ENCODE results near the gene ZNF212. TPM values are rescaled to one million over a fixed set of nuclear protein-coding genes. Genes with fewer than 3 reads are reported as not detected.
"Not testable (repeated sequence)": the region's sequence is repeated elsewhere in the genome, so short reads cannot be mapped to it uniquely, and the experiment has no call there.

Gene ZNF212
- total RNA-seq, 2 experiments from 2014 or later, result 10.8 to 12.9 TPM

- H3K9me3 Mint-ChIP-seq (ENCODE audit: insufficient read depth), result peaks cover 6% of the 10 kb centered on the region
- CTCF ChIA-PET, result interaction anchor here (1.1 to 2.8 kb wide), 4 partner anchors 11 to 166 kb away, joined by 3 to 21 read pairs (median 4); partner anchors contain the start of genes ZNF282 and ZNF783
- no peak overlapping the region for H3K27ac Mint-ChIP-seq
- no peaks in the 10 kb centered on the region for H3K27me3 Mint-ChIP-seq (ENCODE audit: low read depth)
- no peak for ATAC-seq
- POLR2A ChIA-PET, result no interaction called here
- DNase-seq, result no peak
- peaks cover 43% of the 10 kb centered on the region for H3K4me1 Mint-ChIP-seq (ENCODE audit: low read depth)
- H3K4me3 Mint-ChIP-seq, result peak overlapping the region; percentile 31
- peaks cover 15% of the 10 kb centered on the region for H3K36me3 Mint-ChIP-seq (ENCODE audit: low read depth)
These were observed 2.2 kb downstream of the ZNF212 start for GRCh38 chr7:149241696-149242095.

DNA sequence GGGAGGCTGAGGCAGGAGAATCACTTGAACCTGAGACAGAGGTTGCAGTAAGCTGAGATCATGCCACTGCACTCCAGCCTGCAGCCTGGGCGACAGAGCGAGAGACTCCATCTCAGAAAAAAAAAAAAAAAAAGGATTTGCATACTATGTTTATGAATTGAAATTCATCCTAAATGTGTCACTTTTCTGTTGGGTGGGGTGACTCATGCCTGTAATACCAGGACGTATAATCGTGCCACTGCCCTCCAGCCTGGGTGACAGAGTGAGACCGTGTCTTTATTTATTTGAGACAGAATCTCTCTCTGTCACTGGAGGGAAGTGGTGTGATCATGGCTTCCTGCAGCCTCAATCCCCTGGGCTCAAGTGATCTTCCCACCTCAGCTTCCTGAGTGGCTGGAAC, 5.8 kb downstream of the ZNF212 start:
- DNase-seq, result no peak
- CTCF ChIA-PET, result no interaction called here
- Mint-ChIP-seq H3K27ac (no peak overlapping the region), H3K9me3 (ENCODE audit: insufficient read depth) (peaks cover 6% of the 10 kb centered on the region), H3K4me3 (no peak overlapping the region), H3K4me1 (ENCODE audit: low read depth) (peaks cover 47% of the 10 kb centered on the region), H3K27me3 (ENCODE audit: low read depth) (no peaks in the 10 kb centered on the region), H3K36me3 (ENCODE audit: low read depth) (peaks cover 22% of the 10 kb centered on the region)
- POLR2A ChIA-PET, result no interaction called here
- ATAC-seq, result no peak

GRCh38 chr7:149245744-149246143, 6.3 kb downstream of the ZNF212 start:
- CTCF ChIA-PET, result no interaction called here
- ATAC-seq, result no peak
- H3K9me3 Mint-ChIP-seq (ENCODE audit: insufficient read depth), result peaks cover 6% of the 10 kb centered on the region
- no peak overlapping the region for H3K4me3 Mint-ChIP-seq
- H3K4me1 Mint-ChIP-seq (ENCODE audit: low read depth), result peaks cover 42% of the 10 kb centered on the region
- POLR2A ChIA-PET, result no interaction called here
- H3K36me3 Mint-ChIP-seq (ENCODE audit: low read depth), result peaks cover 23% of the 10 kb centered on the region
- peak overlapping the region; percentile 18 for H3K27ac Mint-ChIP-seq
- no peak for DNase-seq
- no peaks in the 10 kb centered on the region for H3K27me3 Mint-ChIP-seq (ENCODE audit: low read depth)

DNA sequence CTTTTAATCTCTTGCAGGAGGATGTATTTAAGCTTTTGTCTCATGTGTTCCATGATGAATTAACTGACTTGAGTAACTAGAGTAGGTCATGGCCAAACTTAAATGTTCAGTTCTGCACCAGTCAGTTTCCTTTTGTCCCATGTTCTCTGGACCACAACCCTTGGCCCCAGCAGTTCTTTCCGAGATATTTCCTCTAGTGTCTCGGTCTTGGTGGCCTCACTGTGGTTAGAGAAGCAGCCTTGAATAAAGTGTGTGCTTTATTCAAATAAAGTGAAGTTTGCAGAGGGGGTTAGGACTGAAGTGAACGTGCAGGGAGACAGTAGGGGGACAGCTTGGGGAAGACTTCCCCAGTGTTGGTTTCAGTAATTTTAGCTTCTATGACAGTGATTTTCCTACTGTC, 9.3 kb downstream of the ZNF212 start:
- peaks cover 20% of the 10 kb centered on the region for H3K36me3 Mint-ChIP-seq (ENCODE audit: low read depth)
- no peaks in the 10 kb centered on the region for H3K27me3 Mint-ChIP-seq (ENCODE audit: low read depth)
- H3K9me3 Mint-ChIP-seq (ENCODE audit: insufficient read depth), result no peaks in the 10 kb centered on the region
- CTCF ChIA-PET, result interaction anchor here (0.8 to 4.0 kb wide), 3 partner anchors 9 to 101 kb away, joined by 3 to 22 read pairs (median 4); partner anchors contain the start of genes ZNF398 and ZNF783
- no peak overlapping the region for H3K4me3 Mint-ChIP-seq
- peaks cover 30% of the 10 kb centered on the region for H3K4me1 Mint-ChIP-seq (ENCODE audit: low read depth)
- DNase-seq (no peak), ATAC-seq (no peak)
- POLR2A ChIA-PET, result no interaction called here
- H3K27ac Mint-ChIP-seq, result no peak overlapping the region

DNA sequence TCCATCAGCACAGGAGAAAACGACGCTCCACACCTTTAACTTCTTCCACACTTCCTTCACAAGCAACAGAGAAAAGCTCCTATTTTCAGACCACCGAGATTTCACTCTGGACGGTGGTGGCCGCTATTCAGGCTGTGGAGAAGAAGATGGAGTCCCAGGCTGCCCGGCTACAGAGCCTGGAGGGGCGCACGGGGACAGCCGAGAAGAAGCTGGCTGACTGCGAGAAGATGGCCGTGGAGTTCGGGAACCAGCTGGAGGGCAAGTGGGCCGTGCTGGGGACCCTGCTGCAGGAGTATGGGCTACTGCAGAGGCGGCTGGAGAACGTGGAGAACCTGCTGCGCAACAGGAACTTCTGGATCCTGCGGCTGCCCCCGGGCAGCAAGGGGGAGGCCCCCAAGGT, 10.7 kb downstream of the ZNF212 start:
- H3K4me3 Mint-ChIP-seq; POLR2A ChIA-PET; DNase-seq; H3K9me3 Mint-ChIP-seq (ENCODE audit: insufficient read depth); ATAC-seq; H3K27me3 Mint-ChIP-seq (ENCODE audit: low read depth); H3K27ac Mint-ChIP-seq: not testable (repeated sequence)
- CTCF ChIA-PET, result interaction anchor here (4.0 kb wide), 1 partner anchor 11 kb away, joined by 22 read pairs; the partner anchor contains the start of gene ZNF783
- Mint-ChIP-seq H3K36me3 (ENCODE audit: low read depth) (peaks cover 18% of the 10 kb centered on the region), H3K4me1 (ENCODE audit: low read depth) (peaks cover 25% of the 10 kb centered on the region)

GRCh38 chr7:149251518-149251917, 12.1 kb downstream of the ZNF212 start:
- not testable (repeated sequence) for DNase-seq; H3K27me3 Mint-ChIP-seq (ENCODE audit: low read depth)

GRCh38 chr7:149252378-149252777, 12.9 kb downstream of the ZNF212 start:
- ATAC-seq (no peak), DNase-seq (no peak)
- no peaks in the 10 kb centered on the region for H3K9me3 Mint-ChIP-seq (ENCODE audit: insufficient read depth)
- H3K27ac Mint-ChIP-seq, result no peak overlapping the region
- ChIA-PET POLR2A (no interaction called here), CTCF (interaction anchor here (1.0 to 3.0 kb wide), 6 partner anchors 9 to 372 kb away, joined by 3 to 13 read pairs (median 4); partner anchors contain the start of gene ZNF783)
- H3K36me3 Mint-ChIP-seq (ENCODE audit: low read depth), result peaks cover 16% of the 10 kb centered on the region
- H3K4me3 Mint-ChIP-seq, result no peak overlapping the region
- H3K27me3 Mint-ChIP-seq (ENCODE audit: low read depth), result no peaks in the 10 kb centered on the region
- peaks cover 16% of the 10 kb centered on the region for H3K4me1 Mint-ChIP-seq (ENCODE audit: low read depth)

More at GRCh38 chr7:149251518-149251917, 12.1 kb downstream of the ZNF212 start:
- H3K27ac Mint-ChIP-seq; POLR2A ChIA-PET; H3K9me3 Mint-ChIP-seq (ENCODE audit: insufficient read depth); H3K4me3 Mint-ChIP-seq; ATAC-seq: not testable (repeated sequence)
- Mint-ChIP-seq H3K4me1 (ENCODE audit: low read depth) (peaks cover 16% of the 10 kb centered on the region), H3K36me3 (ENCODE audit: low read depth) (peaks cover 16% of the 10 kb centered on the region)
- CTCF ChIA-PET, result interaction anchor here (1.2 to 3.0 kb wide), 3 partner anchors 10 to 373 kb away, joined by 3 to 13 read pairs (median 5); partner anchors contain the start of gene ZNF783

GRCh38 chr7:149253665-149254064, 14.2 kb downstream of the ZNF212 start:
- ChIA-PET POLR2A (interaction anchor here (0.6 kb wide), 1 partner anchor 196 kb away, joined by 3 read pairs; no protein-coding TSS in a partner anchor), CTCF (interaction anchor here (1.3 to 3.0 kb wide), 3 partner anchors 8 to 56 kb away, joined by 5 to 13 read pairs (median 5); partner anchors contain the start of gene ZNF783)
- Mint-ChIP-seq H3K36me3 (ENCODE audit: low read depth) (peaks cover 12% of the 10 kb centered on the region), H3K9me3 (ENCODE audit: insufficient read depth) (no peaks in the 10 kb centered on the region), H3K4me1 (ENCODE audit: low read depth) (peaks cover 7% of the 10 kb centered on the region), H3K27ac (no peak overlapping the region), H3K4me3 (no peak overlapping the region), H3K27me3 (ENCODE audit: low read depth) (no peaks in the 10 kb centered on the region)
- ATAC-seq (no peak), DNase-seq (no peak)

DNA sequence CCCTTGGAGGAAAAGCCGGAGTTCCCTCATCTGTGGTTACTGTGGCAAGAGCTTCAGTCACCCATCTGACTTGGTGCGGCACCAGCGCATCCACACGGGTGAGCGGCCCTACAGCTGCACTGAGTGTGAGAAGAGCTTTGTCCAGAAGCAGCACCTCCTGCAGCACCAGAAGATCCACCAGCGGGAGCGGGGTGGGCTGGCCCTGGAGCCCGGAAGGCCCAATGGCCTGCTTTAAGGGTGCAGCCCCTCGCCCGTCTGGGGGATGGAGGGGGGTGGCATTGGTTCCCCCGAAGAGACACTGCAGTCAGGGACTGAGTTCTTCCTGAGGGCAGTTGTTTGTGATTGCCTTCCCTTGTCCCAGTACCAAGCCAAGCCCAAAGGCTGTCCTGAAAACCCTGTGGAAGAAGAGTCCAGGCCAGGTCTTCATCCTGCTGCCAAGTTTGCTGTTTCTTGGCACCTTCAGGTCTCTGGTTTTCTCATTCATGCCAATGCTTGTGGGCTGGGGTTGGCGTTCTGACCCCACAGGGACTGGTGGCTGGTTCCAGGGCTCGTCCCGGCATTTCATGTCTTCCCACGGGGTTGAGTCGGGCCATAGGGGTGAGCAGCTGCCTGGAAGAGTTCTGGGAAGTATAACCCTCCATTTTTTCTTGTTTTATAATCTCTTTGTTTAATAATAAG, 14.9 kb downstream of the ZNF212 start:
- DNase-seq (no peak), ATAC-seq (no peak)
- POLR2A ChIA-PET, result no interaction called here
- Mint-ChIP-seq H3K27ac (no peak overlapping the region), H3K9me3 (ENCODE audit: insufficient read depth) (no peaks in the 10 kb centered on the region), H3K4me3 (no peak overlapping the region), H3K27me3 (ENCODE audit: low read depth) (no peaks in the 10 kb centered on the region), H3K4me1 (ENCODE audit: low read depth) (no peaks in the 10 kb centered on the region), H3K36me3 (ENCODE audit: low read depth) (peaks cover 12% of the 10 kb centered on the region)
- CTCF ChIA-PET, result interaction anchor here (3.0 kb wide), 1 partner anchor 7 kb away, joined by 13 read pairs; the partner anchor contains the start of gene ZNF783

DNA sequence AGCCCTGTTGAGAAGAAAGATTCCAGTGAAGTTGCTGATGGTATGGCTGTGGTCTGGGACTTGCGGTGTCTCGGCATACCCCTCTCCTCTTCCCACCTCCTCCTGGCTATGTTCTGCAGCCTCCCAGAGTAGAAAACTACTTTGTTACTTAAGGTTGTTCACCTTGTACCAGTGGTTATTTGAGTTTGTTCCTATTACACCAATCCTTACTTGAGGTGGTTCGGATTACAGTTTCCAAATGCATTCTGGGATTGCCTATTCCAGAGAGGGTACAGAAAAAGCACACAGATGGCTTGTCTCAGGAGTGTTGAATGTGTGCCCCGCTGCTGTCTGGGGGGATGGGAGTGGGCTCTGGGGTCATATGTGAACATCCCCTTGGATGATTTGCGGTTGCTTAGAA, 15.7 kb downstream of the ZNF212 start:
- Mint-ChIP-seq H3K27ac (no peak overlapping the region), H3K4me3 (no peak overlapping the region), H3K36me3 (ENCODE audit: low read depth) (peaks cover 10% of the 10 kb centered on the region), H3K27me3 (ENCODE audit: low read depth) (no peaks in the 10 kb centered on the region), H3K9me3 (ENCODE audit: insufficient read depth) (no peaks in the 10 kb centered on the region), H3K4me1 (ENCODE audit: low read depth) (no peaks in the 10 kb centered on the region)
- POLR2A ChIA-PET, result no interaction called here
- CTCF ChIA-PET, result no interaction called here
- ATAC-seq (no peak), DNase-seq (no peak)

DNA sequence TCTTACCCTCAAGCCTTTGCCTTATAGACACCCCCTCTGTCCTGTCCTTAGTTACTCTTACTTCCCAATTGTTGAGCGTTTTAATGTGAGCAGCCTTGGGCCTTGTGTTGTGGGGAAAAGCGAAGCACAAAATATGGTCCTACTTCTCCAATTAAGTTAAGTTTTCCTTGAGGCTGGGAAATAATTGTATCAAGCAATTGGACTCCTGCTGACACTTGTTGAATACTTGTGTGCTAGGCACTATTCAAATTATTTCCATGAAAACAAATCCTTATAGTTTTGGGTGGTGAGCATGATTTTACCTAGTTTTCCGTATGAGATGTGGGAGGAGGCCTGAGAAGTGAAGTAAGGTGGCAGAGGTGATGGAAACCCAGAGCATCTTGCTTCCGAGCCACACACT, 17.1 kb downstream of the ZNF212 start:
- H3K36me3 Mint-ChIP-seq (ENCODE audit: low read depth), result peaks cover 8% of the 10 kb centered on the region
- H3K27me3 Mint-ChIP-seq (ENCODE audit: low read depth), result no peaks in the 10 kb centered on the region
- no peak overlapping the region for H3K27ac Mint-ChIP-seq
- H3K4me3 Mint-ChIP-seq, result no peak overlapping the region
- DNase-seq, result no peak
- POLR2A ChIA-PET, result no interaction called here
- peaks cover 7% of the 10 kb centered on the region for H3K4me1 Mint-ChIP-seq (ENCODE audit: low read depth)
- no peaks in the 10 kb centered on the region for H3K9me3 Mint-ChIP-seq (ENCODE audit: insufficient read depth)
- ATAC-seq, result no peak
- CTCF ChIA-PET, result no interaction called here

GRCh38 chr7:149257146-149257545, 17.7 kb downstream of the ZNF212 start:
- peaks cover 5% of the 10 kb centered on the region for H3K36me3 Mint-ChIP-seq (ENCODE audit: low read depth)
- ChIA-PET CTCF (no interaction called here), POLR2A (no interaction called here)
- no peaks in the 10 kb centered on the region for H3K9me3 Mint-ChIP-seq (ENCODE audit: insufficient read depth)
- DNase-seq (no peak), ATAC-seq (no peak)
- H3K4me1 Mint-ChIP-seq (ENCODE audit: low read depth), result peaks cover 8% of the 10 kb centered on the region
- H3K4me3 Mint-ChIP-seq, result no peak overlapping the region
- H3K27me3 Mint-ChIP-seq (ENCODE audit: low read depth), result no peaks in the 10 kb centered on the region
- H3K27ac Mint-ChIP-seq, result no peak overlapping the region

All from activated CD8-positive, alpha-beta T cell treated with anti-CD3 and anti-CD28 coated beads, Interleukin-2, amount 10 ng/mL, durations not matched to agents 7 days and 5 days (primary cell).